H9 (cell line): ENCODE results near the gene GAGE10. TPM values are rescaled to one million over a fixed set of nuclear protein-coding genes. Genes with fewer than 3 reads are reported as not detected.

Experiments
- DNase-seq: peaks from one replicate; pipeline ENCODE4 v3.0.0-alpha.2; 2017
- H2AFZ ChIP-seq: one replicate; pipeline ENCODE4 v1.6.1; 2013; ENCODE audit warnings: mild to moderate bottlenecking, low read length, control low read depth, moderate library complexity
- H2AK5ac ChIP-seq: 2 replicates; pipeline ENCODE4 v1.6.1; 2013; ENCODE audit warnings: low read length, control low read depth, mixed read lengths; ENCODE audit not compliant: insufficient read length
- H2BK120ac ChIP-seq: one replicate; pipeline ENCODE4 v1.6.1; 2013; ENCODE audit warnings: low read depth, mild to moderate bottlenecking, low read length, control low read depth, inconsistent platforms; ENCODE audit not compliant: poor library complexity, severe bottlenecking
- H2BK12ac ChIP-seq: 2 replicates; pipeline ENCODE4 v1.6.1; 2013; ENCODE audit warnings: low read length, control low read depth, mixed read lengths, low read depth; ENCODE audit not compliant: insufficient read length
- H2BK15ac ChIP-seq: 2 replicates; pipeline ENCODE4 v1.6.1; 2013; ENCODE audit warnings: low read depth, low read length, control low read depth
- H2BK20ac ChIP-seq: one replicate; pipeline ENCODE4 v1.6.1; 2013; ENCODE audit warnings: low read depth, mild to moderate bottlenecking, low read length, control low read depth, inconsistent platforms; ENCODE audit not compliant: poor library complexity, severe bottlenecking
- H2BK5ac ChIP-seq: 2 replicates; pipeline ENCODE4 v1.6.1; 2013; ENCODE audit warnings: low read length, control low read depth, mixed read lengths; ENCODE audit not compliant: insufficient read length
- H3K14ac ChIP-seq: 2 replicates; pipeline ENCODE4 v1.6.1; 2013; ENCODE audit warnings: low read length, control low read depth; ENCODE audit not compliant: insufficient read depth
- H3K18ac ChIP-seq: 2 replicates; pipeline ENCODE4 v1.6.1; 2013; ENCODE audit warnings: low read depth, mild to moderate bottlenecking, mixed read lengths, low read length, control low read depth; ENCODE audit not compliant: insufficient read length
- H3K23ac ChIP-seq: 2 replicates; pipeline ENCODE4 v1.6.1; 2013; ENCODE audit warnings: low read length, control low read depth, mixed read lengths, low read depth; ENCODE audit not compliant: insufficient read length
- H3K23me2 ChIP-seq: 2 replicates; pipeline ENCODE4 v1.6.1; 2013; ENCODE audit warnings: low read depth, mild to moderate bottlenecking, mixed read lengths, low read length, control low read depth; ENCODE audit not compliant: insufficient read length, poor library complexity, severe bottlenecking
- H3K27ac ChIP-seq: 2 replicates; pipeline ENCODE4 v1.5.1; 2013; ENCODE audit warnings: low read length, control low read depth, mixed read lengths, low read depth; ENCODE audit not compliant: insufficient read length
- H3K27me3 ChIP-seq: 2 replicates; pipeline ENCODE4 v1.6.1; 2013; ENCODE audit warnings: low read length, control low read depth, inconsistent platforms; ENCODE audit not compliant: insufficient read depth
- H3K4ac ChIP-seq: 2 replicates; pipeline ENCODE4 v1.6.1; 2013; ENCODE audit warnings: low read depth, mild to moderate bottlenecking, control low read depth, inconsistent platforms, low read length, moderate library complexity
- H3K4me1 ChIP-seq: 2 replicates; pipeline ENCODE4 v1.6.1; 2013; ENCODE audit warnings: low read length, control low read depth, inconsistent platforms; ENCODE audit not compliant: insufficient read depth
- H3K4me2 ChIP-seq: 2 replicates; pipeline ENCODE4 v1.6.1; 2013; ENCODE audit warnings: low read length, control low read depth, mixed read lengths; ENCODE audit not compliant: insufficient read length, insufficient read depth
- H3K56ac ChIP-seq: 2 replicates; pipeline ENCODE4 v1.6.1; 2013; ENCODE audit warnings: low read depth, mild to moderate bottlenecking, mixed read lengths, low read length, control low read depth; ENCODE audit not compliant: insufficient read length
- H3K79me1 ChIP-seq: 2 replicates; pipeline ENCODE4 v1.6.1; 2013; ENCODE audit warnings: low read depth, mild to moderate bottlenecking, moderate library complexity, low read length, control low read depth, inconsistent platforms; ENCODE audit not compliant: insufficient read depth, poor library complexity, severe bottlenecking
- H3K79me2 ChIP-seq: 2 replicates; pipeline ENCODE4 v1.6.1; 2013; ENCODE audit warnings: low read length, control low read depth, inconsistent platforms; ENCODE audit not compliant: insufficient read depth
- H3K9ac ChIP-seq: 2 replicates; pipeline ENCODE4 v1.6.1; 2013; ENCODE audit warnings: low read length, control low read depth, mixed read lengths; ENCODE audit not compliant: insufficient read length; ENCODE audit errors: extremely low read depth
- H3K9me3 ChIP-seq: one replicate; pipeline ENCODE4 v1.6.1; 2013; ENCODE audit warnings: low read depth, low read length, inconsistent platforms; ENCODE audit not compliant: control insufficient read depth
- H3T11ph ChIP-seq: one replicate; pipeline ENCODE4 v1.6.1; 2013; ENCODE audit warnings: mild to moderate bottlenecking, low read length, control low read depth, inconsistent platforms
- H4K20me1 ChIP-seq: one replicate; pipeline ENCODE4 v1.6.1; 2013; ENCODE audit not compliant: control insufficient read depth, insufficient read length, insufficient read depth
- H4K5ac ChIP-seq: 2 replicates; pipeline ENCODE4 v1.6.1; 2013; ENCODE audit warnings: low read depth, mild to moderate bottlenecking, mixed read lengths, low read length, control low read depth; ENCODE audit not compliant: insufficient read length
- H4K8ac ChIP-seq: replicated peaks from 2 replicates; pipeline ENCODE4 v1.6.1; 2013; ENCODE audit warnings: low read length, control low read depth, mixed read lengths, low read depth; ENCODE audit not compliant: insufficient read length
- H4K91ac ChIP-seq: 2 replicates; pipeline ENCODE4 v1.6.1; 2013; ENCODE audit warnings: low read depth, mild to moderate bottlenecking, moderate library complexity, mixed read lengths, low read length, control low read depth; ENCODE audit not compliant: insufficient read length
- H3K27ac Mint-ChIP-seq, 3 experiments: 2 replicates in 2 of 3; 3 replicates in 1 of 3; pipeline ENCODE4 v1.8.0; 2020 to 2021; ENCODE audit warnings: mixed read lengths in 3 of 3, mild to moderate bottlenecking in 1 of 3, moderate library complexity in 1 of 3
- H3K27me3 Mint-ChIP-seq: 2 replicates; pipeline ENCODE4 v1.8.0; 2021; ENCODE audit warnings: low read depth, mild to moderate bottlenecking, moderate library complexity, mixed read lengths
- H3K36me3 Mint-ChIP-seq, 3 experiments: 2 replicates in 2 of 3; 3 replicates in 1 of 3; pipeline ENCODE4 v1.8.0; 2020 to 2021; ENCODE audit warnings: low read depth in 3 of 3, mixed read lengths in 3 of 3; ENCODE audit not compliant: insufficient read depth in 1 of 3
- H3K4me1 Mint-ChIP-seq, 2 experiments: 2 replicates each; pipeline ENCODE4 v1.8.0; 2020; ENCODE audit warnings: mixed read lengths in 2 of 2
- H3K4me3 Mint-ChIP-seq, 2 experiments: 2 replicates in 1 of 2; 3 replicates in 1 of 2; pipeline ENCODE4 v1.8.0; 2020 to 2021; ENCODE audit warnings: mild to moderate bottlenecking in 2 of 2, mixed read lengths in 2 of 2, moderate library complexity in 1 of 2
- H3K9me3 Mint-ChIP-seq, 2 experiments: 2 replicates in 1 of 2; 3 replicates in 1 of 2; pipeline ENCODE4 v1.8.0; 2020; ENCODE audit warnings: mild to moderate bottlenecking in 2 of 2, mixed read lengths in 2 of 2, moderate library complexity in 1 of 2
- CTCF ChIP-seq: fragments of 200-600 bp; sonication (generic); conservative IDR thresholded peaks from 3 replicates; pipeline ENCODE4 v1.8.0; 2021; ENCODE audit warnings: antibody characterized with exemption, mild to moderate bottlenecking
- WGBS: extraction: QIAGEN DNeasy Blood & Tissue Kit; methylation state at CpG from one replicate; pipeline ENCODE4 v1.1.7; 2013; ENCODE audit warnings: missing lambda C conversion rate, low lambda C conversion rate, mixed read lengths; ENCODE audit not compliant: insufficient read length; ENCODE audit errors: extremely low coverage; 5-methylcytosine and 5-hydroxymethylcytosine counted together
- total RNA-seq: library from RNA; stranded (reverse); gene quantifications from 2 replicates; pipeline ENCODE4 v1.2.1, GENCODE V29; 2021

GAGE10 gene
- total RNA-seq, 1 experiment from 2014 or later, result not detected

- no peak overlapping the region for H3K23ac ChIP-seq
- Mint-ChIP-seq H3K4me1 (peaks cover 8 to 12% of the 10 kb centered on the region in 2 experiments), H3K4me3 (no peak overlapping the region), H3K36me3 (peaks cover 2 to 13% (median 5%) of the 10 kb centered on the region in 3 experiments; a peak in 6 of 7 replicates), H3K27me3 (peaks cover 14% of the 10 kb centered on the region), H3K27ac (no peak overlapping the region), H3K9me3 (peaks cover 67 to 71% of the 10 kb centered on the region in 2 experiments)
- no peak overlapping the region for H4K91ac ChIP-seq
- no peak overlapping the region for H3K4ac ChIP-seq
- no peak overlapping the region for H2BK5ac ChIP-seq
- H2BK15ac ChIP-seq, result no peak overlapping the region
- H2BK12ac ChIP-seq, result no peak overlapping the region
- H3K56ac ChIP-seq, result no peak overlapping the region
- no peaks in the 10 kb centered on the region for H4K20me1 ChIP-seq
- H3K18ac ChIP-seq, result no peak overlapping the region
- no peak overlapping the region for H3K9ac ChIP-seq
- H3K23me2 ChIP-seq, result no peaks in the 10 kb centered on the region
- H3K14ac ChIP-seq, result no peak overlapping the region
- H4K5ac ChIP-seq, result no peak overlapping the region
- H3K9me3 ChIP-seq, result peaks cover 12% of the 10 kb centered on the region
- no CpG with 5 or more reads among the region's 5 CpGs for WGBS
- H2AFZ ChIP-seq, result no peak overlapping the region
- no peak for DNase-seq
- no peak overlapping the region for H2BK120ac ChIP-seq
- TF ChIP-seq CTCF, result no peak
- H3K4me2 ChIP-seq, result no peak overlapping the region
- H2BK20ac ChIP-seq, result no peak overlapping the region
- H3K27ac ChIP-seq, result no peak overlapping the region
- H3K79me1 ChIP-seq, result no peaks in the 10 kb centered on the region
- H4K8ac ChIP-seq, result no peak overlapping the region
- H3K4me1 ChIP-seq, result no peaks in the 10 kb centered on the region
- no peaks in the 10 kb centered on the region for H3K27me3 ChIP-seq
- no peak overlapping the region for H3T11ph ChIP-seq
- H2AK5ac ChIP-seq, result no peak overlapping the region
- no peaks in the 10 kb centered on the region for H3K79me2 ChIP-seq
These were observed 44.7 kb upstream of the GAGE10 start for GRCh38 chrX:49258749-49259124.
